ENCODE data around the gene EFCAB7. TPM values are rescaled to one million over a fixed set of nuclear protein-coding genes. Genes with fewer than 3 reads are reported as not detected.

EFCAB7 gene
- total RNA-seq, 6 experiments from 2014 or later: 3.2 to 4.5 (median 4.0) TPM

GRCh38 chr1:63537006-63537405 is 13.7 kb downstream of the EFCAB7 start:
- Mint-ChIP-seq H3K27me3 (ENCODE audit: insufficient read depth) (no peaks in the 10 kb centered on the region), H3K4me1 (ENCODE audit: low read depth) (no peaks in the 10 kb centered on the region), H3K9me3 (no peaks in the 10 kb centered on the region), H3K27ac (no peak overlapping the region), H3K36me3 (ENCODE audit: low read depth) (no peaks in the 10 kb centered on the region), H3K4me3 (no peak overlapping the region)
- no peak for DNase-seq
- TF ChIP-seq CTCF (IDR thresholded peaks at IDR 0.05): no peak

GRCh38 chr1:63537940-63538339 is 14.6 kb downstream of the EFCAB7 start:
- Mint-ChIP-seq H3K4me1 (ENCODE audit: low read depth) (no peaks in the 10 kb centered on the region), H3K9me3 (no peaks in the 10 kb centered on the region), H3K27ac (no peak overlapping the region), H3K36me3 (ENCODE audit: low read depth) (no peaks in the 10 kb centered on the region), H3K4me3 (no peak overlapping the region), H3K27me3 (ENCODE audit: insufficient read depth) (no peaks in the 10 kb centered on the region)
- TF ChIP-seq CTCF (IDR thresholded peaks at IDR 0.05): peak; percentile 80
- no peak for DNase-seq

GRCh38 chr1:63545780-63546179 is 22.5 kb downstream of the EFCAB7 start:
- H3K9me3 Mint-ChIP-seq: no peaks in the 10 kb centered on the region
- H3K4me1 Mint-ChIP-seq (ENCODE audit: low read depth): peaks cover 7% of the 10 kb centered on the region
- no peak overlapping the region for H3K27ac Mint-ChIP-seq
- H3K36me3 Mint-ChIP-seq (ENCODE audit: low read depth): peaks cover 5% of the 10 kb centered on the region; the same call in 1 of the 2 replicates
- no peak overlapping the region for H3K4me3 Mint-ChIP-seq
- peak; percentile 24 for DNase-seq
- H3K27me3 Mint-ChIP-seq (ENCODE audit: insufficient read depth): no peaks in the 10 kb centered on the region
- TF ChIP-seq CTCF (IDR thresholded peaks at IDR 0.05): no peak

GRCh38 chr1:63547621-63548294 is 24.4 kb downstream of the EFCAB7 start:
- no peak for TF ChIP-seq CTCF (IDR thresholded peaks at IDR 0.05)
- H3K4me3 Mint-ChIP-seq: no peak overlapping the region
- H3K9me3 Mint-ChIP-seq: no peaks in the 10 kb centered on the region
- no peaks in the 10 kb centered on the region for H3K27me3 Mint-ChIP-seq (ENCODE audit: insufficient read depth)
- peaks cover 5% of the 10 kb centered on the region; the same call in 1 of the 2 replicates for H3K36me3 Mint-ChIP-seq (ENCODE audit: low read depth)
- no peak for DNase-seq
- no peak overlapping the region for H3K27ac Mint-ChIP-seq
- peaks cover 7% of the 10 kb centered on the region for H3K4me1 Mint-ChIP-seq (ENCODE audit: low read depth)

GRCh38 chr1:63548303-63548702 is 25.0 kb downstream of the EFCAB7 start:
- Mint-ChIP-seq H3K4me1 (ENCODE audit: low read depth) (peaks cover 7% of the 10 kb centered on the region), H3K27ac (no peak overlapping the region), H3K9me3 (no peaks in the 10 kb centered on the region), H3K4me3 (no peak overlapping the region), H3K36me3 (ENCODE audit: low read depth) (peaks cover 5% of the 10 kb centered on the region; the same call in 1 of the 2 replicates), H3K27me3 (ENCODE audit: insufficient read depth) (no peaks in the 10 kb centered on the region)
- TF ChIP-seq CTCF (IDR thresholded peaks at IDR 0.05): no peak
- DNase-seq: no peak

Data from HFFc6 (cell line).